Caco-2 (cell line): ENCODE data around the gene IRS2. TPM values are rescaled to one million over a fixed set of nuclear protein-coding genes. Genes with fewer than 3 reads are reported as not detected.

Source experiments
- BruUV-seq: library from RNA; stranded (reverse); fragments of 400-500 nt; replicated peaks from 2 replicates; lab custom pipeline; 2021; lab: Mats Ljungman, UMichigan
- CTCF ChIA-PET: fragments of 300-600 bp; sonication (Branson Sonifier 250); formaldehyde crosslinking; loops from one replicate; lab custom pipeline; 2022; ENCODE audit warnings: antibody characterized with exemption; lab: Charles Lee
- POLR2A ChIA-PET: fragments of 300-600 bp; sonication (Branson Sonifier 250); formaldehyde crosslinking; loops from one replicate; lab custom pipeline; 2022; ENCODE audit warnings: antibody characterized with exemption; lab: Charles Lee
- DNase-seq, 2 experiments: peaks; one replicate each; pipeline versions ENCODE4 v3.0.0 to v3.0.0-alpha.2; 2020 to 2022
- H3K27me3 ChIP-seq: replicated peaks from 2 replicates; pipeline ENCODE4 v1.6.0; 2011; ENCODE audit warnings: low read length; ENCODE audit not compliant: control insufficient read depth, insufficient read depth
- H3K36me3 ChIP-seq: 2 replicates; pipeline ENCODE4 v1.5.1; 2011; ENCODE audit warnings: low read length; ENCODE audit not compliant: control insufficient read depth, insufficient read depth
- H3K4me1 ChIP-seq: fragments of 250-450 bp; sonication (Bioruptor Pico); 2 replicates; pipeline ENCODE4 v1.5.1; 2020; ENCODE audit warnings: mild to moderate bottlenecking
- H3K4me3 ChIP-seq: 2 replicates; pipeline ENCODE4 v1.5.1; 2011; ENCODE audit warnings: low read depth, mild to moderate bottlenecking, control low read depth, low read length
- H3K9me3 ChIP-seq: fragments of 250-450 bp; sonication (Bioruptor Pico); 2 replicates; pipeline ENCODE4 v1.5.1; 2020; ENCODE audit warnings: mild to moderate bottlenecking, moderate library complexity
- H3K27ac Mint-ChIP-seq: one replicate; pipeline ENCODE4 v1.8.0; 2022; ENCODE audit warnings: mixed read lengths; ENCODE audit not compliant: unreplicated experiment
- H3K27me3 Mint-ChIP-seq: one replicate; pipeline ENCODE4 v1.8.0; 2022; ENCODE audit warnings: mixed read lengths; ENCODE audit not compliant: insufficient read depth, unreplicated experiment
- H3K36me3 Mint-ChIP-seq: one replicate; pipeline ENCODE4 v1.8.0; 2022; ENCODE audit warnings: mild to moderate bottlenecking, mixed read lengths; ENCODE audit not compliant: insufficient read depth, unreplicated experiment
- H3K4me1 Mint-ChIP-seq: one replicate; pipeline ENCODE4 v1.8.0; 2022; ENCODE audit warnings: low read depth, mixed read lengths; ENCODE audit not compliant: unreplicated experiment
- H3K4me3 Mint-ChIP-seq: one replicate; pipeline ENCODE4 v1.8.0; 2022; ENCODE audit warnings: mild to moderate bottlenecking, moderate library complexity, mixed read lengths; ENCODE audit not compliant: unreplicated experiment
- H3K9me3 Mint-ChIP-seq: one replicate; pipeline ENCODE4 v1.8.0; 2022; ENCODE audit warnings: mixed read lengths; ENCODE audit not compliant: unreplicated experiment
- intact Hi-C: fragments of 100-400 bp; cut with micrococcal nuclease; formaldehyde crosslinking; loops from one replicate; pipeline ENCODE4 v1.10.0; 2022; ENCODE audit not compliant: unreplicated experiment
- total RNA-seq: library from RNA; stranded (reverse); gene quantifications from 2 replicates; pipeline ENCODE4 v1.2.3, GENCODE V29; 2022
- TF ChIP-seq, protein P1 (sequence below), 2 experiments: fragments of 200-600 bp in 1 of 2; IDR thresholded peaks; 1 replicate in 1 of 2; 2 replicates in 1 of 2; pipeline versions ENCODE4 v1.5.1 to v1.8.0; 2011 to 2022; ENCODE audit warnings: antibody characterized with exemption in 1 of 2, control low read depth in 1 of 2, inconsistent platforms in 1 of 2, low read depth in 1 of 2, low read length in 1 of 2, mild to moderate bottlenecking in 1 of 2, moderate library complexity in 1 of 2; ENCODE audit not compliant: insufficient read depth in 1 of 2, severe bottlenecking in 1 of 2, unreplicated experiment in 1 of 2

Gene IRS2
- total RNA-seq, 1 experiment from 2014 or later, result 5.5 TPM

DNA sequence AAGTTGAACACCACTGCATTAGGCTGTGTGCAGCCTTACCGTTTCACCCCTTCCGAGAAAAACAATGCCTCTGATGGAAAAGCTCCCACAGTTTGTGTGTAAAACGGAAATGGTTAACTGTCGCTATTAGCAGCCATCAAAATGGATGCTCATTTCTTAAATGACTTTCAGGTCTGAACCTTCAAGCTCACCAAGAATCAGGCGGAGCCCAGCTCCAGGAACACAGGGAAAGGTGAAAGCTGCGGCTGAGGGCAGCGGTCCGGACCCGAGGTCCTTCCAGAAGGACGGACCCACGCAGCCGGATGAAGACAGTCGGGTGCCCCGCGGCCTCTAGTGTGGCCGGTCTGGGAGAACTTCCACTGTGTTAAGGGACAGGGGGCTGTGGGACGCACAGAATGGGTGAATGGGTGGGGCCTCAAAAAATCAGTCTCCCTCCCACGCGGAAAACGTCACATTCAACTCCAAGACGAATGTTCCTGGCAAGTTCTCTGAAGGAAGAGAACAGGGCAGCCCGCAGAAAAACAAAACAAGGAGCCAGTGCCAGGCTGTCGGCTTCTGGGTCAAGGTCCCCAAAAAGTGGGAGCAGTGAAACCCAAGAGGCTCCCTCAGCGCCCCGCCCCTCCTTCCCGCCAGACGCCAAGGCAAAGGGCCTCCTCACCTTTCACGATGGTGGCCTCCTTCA, 4.9 kb downstream of the IRS2 start:
- no peak overlapping the region for H3K27ac Mint-ChIP-seq

DNA sequence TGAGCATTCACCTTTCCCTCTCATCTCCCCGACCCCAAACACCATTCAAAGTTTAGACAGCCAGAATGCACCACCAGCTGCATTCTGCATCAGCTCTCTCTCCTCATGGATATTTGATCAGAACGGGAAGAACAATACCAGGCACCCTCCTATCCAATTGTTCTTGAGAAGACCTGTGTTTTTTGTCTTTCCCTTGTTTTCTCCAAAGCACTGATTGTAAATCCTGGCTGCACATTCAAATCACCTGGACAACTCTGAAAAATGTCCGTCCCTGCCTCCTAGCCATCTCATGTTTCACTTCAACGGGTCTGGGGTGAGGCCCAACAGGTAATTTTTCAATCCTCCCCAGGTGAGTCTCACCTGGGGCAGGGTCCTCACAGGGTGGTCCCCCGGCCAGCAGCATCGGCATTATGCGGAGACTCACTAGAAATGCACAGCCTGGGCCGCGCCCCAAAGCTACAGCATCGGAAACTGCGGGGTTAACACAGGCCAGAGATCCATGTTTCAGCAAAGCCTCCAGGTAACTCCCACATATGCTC, 5.5 kb downstream of the IRS2 start:
- no peaks in the 10 kb centered on the region for H3K27me3 ChIP-seq
- no peak overlapping the region for H3K27ac Mint-ChIP-seq
- ChIA-PET CTCF (no interaction called here), POLR2A (no interaction called here)
- H3K9me3 Mint-ChIP-seq, result no peaks in the 10 kb centered on the region
- peaks cover 6% of the 10 kb centered on the region for H3K36me3 Mint-ChIP-seq
- TF ChIP-seq, protein P1, sequence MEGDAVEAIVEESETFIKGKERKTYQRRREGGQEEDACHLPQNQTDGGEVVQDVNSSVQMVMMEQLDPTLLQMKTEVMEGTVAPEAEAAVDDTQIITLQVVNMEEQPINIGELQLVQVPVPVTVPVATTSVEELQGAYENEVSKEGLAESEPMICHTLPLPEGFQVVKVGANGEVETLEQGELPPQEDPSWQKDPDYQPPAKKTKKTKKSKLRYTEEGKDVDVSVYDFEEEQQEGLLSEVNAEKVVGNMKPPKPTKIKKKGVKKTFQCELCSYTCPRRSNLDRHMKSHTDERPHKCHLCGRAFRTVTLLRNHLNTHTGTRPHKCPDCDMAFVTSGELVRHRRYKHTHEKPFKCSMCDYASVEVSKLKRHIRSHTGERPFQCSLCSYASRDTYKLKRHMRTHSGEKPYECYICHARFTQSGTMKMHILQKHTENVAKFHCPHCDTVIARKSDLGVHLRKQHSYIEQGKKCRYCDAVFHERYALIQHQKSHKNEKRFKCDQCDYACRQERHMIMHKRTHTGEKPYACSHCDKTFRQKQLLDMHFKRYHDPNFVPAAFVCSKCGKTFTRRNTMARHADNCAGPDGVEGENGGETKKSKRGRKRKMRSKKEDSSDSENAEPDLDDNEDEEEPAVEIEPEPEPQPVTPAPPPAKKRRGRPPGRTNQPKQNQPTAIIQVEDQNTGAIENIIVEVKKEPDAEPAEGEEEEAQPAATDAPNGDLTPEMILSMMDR (IDR thresholded peaks at IDR 0.05; ENCODE audit: insufficient read depth in 1 of 2, low read depth in 1 of 2, low read length in 1 of 2, severe bottlenecking in 1 of 2, unreplicated experiment in 1 of 2), result no peak
- peaks cover 9% of the 10 kb centered on the region for H3K4me1 Mint-ChIP-seq
- DNase-seq, result no peak
- H3K36me3 ChIP-seq, result no peaks in the 10 kb centered on the region
- intact Hi-C loops, result loop anchor here (10.0 kb wide), 1 partner anchor 506 kb away; no protein-coding TSS in a partner anchor
- H3K4me3 ChIP-seq, result no peak overlapping the region
- H3K9me3 ChIP-seq, result no peaks in the 10 kb centered on the region
- H3K4me1 ChIP-seq, result peaks cover 4% of the 10 kb centered on the region; the same call in 1 of the 2 replicates
- H3K27me3 Mint-ChIP-seq, result no peaks in the 10 kb centered on the region
- no TSS peak for BruUV-seq
- no peak overlapping the region for H3K4me3 Mint-ChIP-seq

More for the DNA sequence above, 4.9 kb downstream of the IRS2 start:
- peaks cover 6% of the 10 kb centered on the region for H3K36me3 Mint-ChIP-seq
- H3K4me1 ChIP-seq, result peaks cover 4% of the 10 kb centered on the region; the same call in 1 of the 2 replicates
- intact Hi-C loops, result loop anchor here (10.0 kb wide), 1 partner anchor 507 kb away; no protein-coding TSS in a partner anchor
- no peak for DNase-seq
- no peaks in the 10 kb centered on the region for H3K9me3 ChIP-seq
- H3K4me1 Mint-ChIP-seq, result peaks cover 9% of the 10 kb centered on the region
- no peaks in the 10 kb centered on the region for H3K36me3 ChIP-seq
- TF ChIP-seq, protein P1 (IDR thresholded peaks at IDR 0.05; ENCODE audit: insufficient read depth in 1 of 2, low read depth in 1 of 2, low read length in 1 of 2, severe bottlenecking in 1 of 2, unreplicated experiment in 1 of 2), result no peak
- H3K27me3 Mint-ChIP-seq, result no peaks in the 10 kb centered on the region
- H3K4me3 Mint-ChIP-seq, result no peak overlapping the region
- ChIA-PET POLR2A (no interaction called here), CTCF (interaction anchor here (0.6 kb wide), 1 partner anchor 845 kb away, joined by 3 read pairs; no protein-coding TSS in a partner anchor)
- no peaks in the 10 kb centered on the region for H3K27me3 ChIP-seq
- no peaks in the 10 kb centered on the region for H3K9me3 Mint-ChIP-seq
- BruUV-seq, result no TSS peak
- no peak overlapping the region for H3K4me3 ChIP-seq

DNA sequence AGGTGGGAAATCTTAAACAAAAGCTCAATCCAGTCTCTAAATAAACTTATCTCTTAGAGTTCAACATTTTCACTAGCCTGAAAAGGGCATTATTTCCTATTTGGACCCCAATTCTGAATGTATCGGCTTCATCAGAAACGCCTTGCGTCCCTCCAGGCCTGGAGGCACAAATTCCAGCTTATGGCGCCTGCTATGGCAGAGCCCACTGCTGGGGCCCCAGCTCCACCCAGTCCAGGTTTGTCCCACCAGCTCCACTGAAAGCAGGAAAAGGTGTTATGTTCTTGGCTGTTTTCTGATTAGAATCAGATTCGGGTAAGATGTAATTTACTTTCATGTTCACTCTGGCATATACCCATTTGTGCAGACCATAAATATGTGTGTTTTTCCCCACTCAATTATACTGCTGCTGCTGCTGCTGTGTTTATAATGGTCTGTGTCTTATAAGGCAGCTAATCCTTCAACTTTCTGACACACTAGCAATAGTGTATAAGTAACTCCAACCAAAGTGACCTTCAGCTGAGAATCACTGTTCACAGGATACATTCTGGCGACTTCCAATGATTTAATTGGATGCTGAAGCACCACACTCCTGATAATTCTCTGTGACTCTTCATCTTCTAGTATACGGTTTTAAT, 6.4 kb downstream of the IRS2 start:
- TF ChIP-seq, protein P1 (IDR thresholded peaks at IDR 0.05; ENCODE audit: insufficient read depth in 1 of 2, low read depth in 1 of 2, low read length in 1 of 2, severe bottlenecking in 1 of 2, unreplicated experiment in 1 of 2), result no peak
- peaks cover 6% of the 10 kb centered on the region for H3K36me3 Mint-ChIP-seq
- peaks cover 9% of the 10 kb centered on the region for H3K4me1 Mint-ChIP-seq
- DNase-seq, result no peak
- H3K27me3 ChIP-seq, result no peaks in the 10 kb centered on the region
- POLR2A ChIA-PET, result no interaction called here
- H3K4me3 Mint-ChIP-seq, result no peak overlapping the region
- H3K27ac Mint-ChIP-seq, result no peak overlapping the region
- H3K9me3 ChIP-seq, result no peaks in the 10 kb centered on the region
- CTCF ChIA-PET, result no interaction called here
- H3K4me3 ChIP-seq, result no peak overlapping the region
- TSS peak; percentile 6 for BruUV-seq
- intact Hi-C loops, result loop anchor here (10.0 kb wide), 1 partner anchor 505 kb away; no protein-coding TSS in a partner anchor
- H3K9me3 Mint-ChIP-seq, result no peaks in the 10 kb centered on the region
- H3K27me3 Mint-ChIP-seq, result no peaks in the 10 kb centered on the region
- H3K36me3 ChIP-seq, result no peaks in the 10 kb centered on the region
- peaks cover 1% of the 10 kb centered on the region; the same call in 1 of the 2 replicates for H3K4me1 ChIP-seq
